GM21737 (cell line): ENCODE measurements around the gene BMP7.
"Not testable (repeated sequence)": the region's sequence is repeated elsewhere in the genome, so short reads cannot be mapped to it uniquely, and the experiment has no call there.

Experiments used
- ATAC-seq: cut with Tn5 transposase; IDR thresholded peaks from one replicate; pipeline ENCODE4 v1.9.1; 2021; ENCODE audit warnings: mild to moderate bottlenecking, moderate library complexity; ENCODE audit not compliant: unreplicated experiment

Gene BMP7

GRCh38 chr20:57197352-57198131 is 68.9 kb downstream of the BMP7 start:
- no peak for ATAC-seq

- ATAC-seq = no peak
These were observed 70.9 kb downstream of the BMP7 start for GRCh38 chr20:57195469-57196100.

GRCh38 chr20:57195023-57195422 is 71.4 kb downstream of the BMP7 start:
- no peak for ATAC-seq

GRCh38 chr20:57194154-57194553 is 72.3 kb downstream of the BMP7 start:
- no peak for ATAC-seq

- ATAC-seq = no peak
These were observed 73.3 kb downstream of the BMP7 start for GRCh38 chr20:57193094-57193493.

- ATAC-seq = no peak
These were observed 74.1 kb downstream of the BMP7 start for GRCh38 chr20:57192311-57192710.

- ATAC-seq = not testable (repeated sequence)
These were observed 75.2 kb downstream of the BMP7 start for GRCh38 chr20:57191265-57191638.

GRCh38 chr20:57190536-57191264 is 75.7 kb downstream of the BMP7 start:
- no peak for ATAC-seq

GRCh38 chr20:57189713-57190112 is 76.7 kb downstream of the BMP7 start:
- ATAC-seq = no peak

- ATAC-seq = no peak
These were observed 77.8 kb downstream of the BMP7 start for GRCh38 chr20:57188576-57189079.

GRCh38 chr20:57188056-57188455 is 78.4 kb downstream of the BMP7 start:
- ATAC-seq = no peak

- no peak for ATAC-seq
These were observed 79.3 kb downstream of the BMP7 start for GRCh38 chr20:57187068-57187634.

GRCh38 chr20:57186192-57186591 is 80.2 kb downstream of the BMP7 start:
- ATAC-seq = no peak

- ATAC-seq = no peak
These were observed 81.2 kb downstream of the BMP7 start for GRCh38 chr20:57185188-57185743.

- ATAC-seq = no peak
These were observed 82.9 kb downstream of the BMP7 start for GRCh38 chr20:57183457-57184009.

GRCh38 chr20:57181639-57182038 is 84.8 kb downstream of the BMP7 start:
- ATAC-seq = no peak

GRCh38 chr20:57180954-57181353 is 85.5 kb downstream of the BMP7 start:
- ATAC-seq = no peak

- ATAC-seq = no peak
These were observed 86.1 kb downstream of the BMP7 start for GRCh38 chr20:57180387-57180786.

- ATAC-seq = no peak
These were observed 87.2 kb downstream of the BMP7 start for GRCh38 chr20:57179265-57179664.

- ATAC-seq = no peak
These were observed 87.8 kb downstream of the BMP7 start for GRCh38 chr20:57178582-57179111.
